ENCODE results near the gene FBXO42.

FBXO42 gene

DNA sequence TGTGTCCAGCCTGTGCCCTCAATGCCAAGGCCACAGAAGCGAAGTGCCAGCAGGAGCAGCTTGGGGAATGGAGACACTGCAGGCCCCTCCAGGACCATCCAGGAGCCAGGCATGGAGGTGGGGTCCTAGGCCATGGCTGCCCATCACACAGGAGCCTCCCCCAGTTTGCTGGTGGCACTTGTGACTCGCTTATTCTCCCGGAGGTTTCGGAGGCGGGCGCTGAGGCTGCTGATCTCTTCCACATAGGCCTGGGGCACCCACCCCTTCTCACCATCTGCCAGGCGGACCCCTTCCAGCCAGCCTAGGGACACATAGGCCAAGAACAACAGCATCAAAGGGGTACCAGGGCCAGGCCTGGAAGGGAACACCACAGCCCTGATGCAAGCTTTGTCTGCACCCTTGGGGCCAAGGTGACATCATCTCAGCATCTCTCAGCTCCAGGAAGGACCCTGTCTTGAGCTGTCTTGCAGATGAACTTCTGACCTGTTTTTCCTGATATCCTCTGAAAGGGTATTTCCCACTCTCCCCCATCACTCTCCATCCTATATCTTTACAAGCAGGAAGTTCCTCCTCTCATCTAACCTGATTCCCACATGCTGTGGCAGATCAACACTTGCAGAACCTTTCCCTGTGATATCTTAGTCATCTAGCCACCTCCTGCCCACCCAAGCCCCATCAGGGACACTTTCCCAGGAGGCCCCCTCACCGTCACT is 153.7 kb downstream of the FBXO42 start:
- TF ChIP-seq, protein P1, sequence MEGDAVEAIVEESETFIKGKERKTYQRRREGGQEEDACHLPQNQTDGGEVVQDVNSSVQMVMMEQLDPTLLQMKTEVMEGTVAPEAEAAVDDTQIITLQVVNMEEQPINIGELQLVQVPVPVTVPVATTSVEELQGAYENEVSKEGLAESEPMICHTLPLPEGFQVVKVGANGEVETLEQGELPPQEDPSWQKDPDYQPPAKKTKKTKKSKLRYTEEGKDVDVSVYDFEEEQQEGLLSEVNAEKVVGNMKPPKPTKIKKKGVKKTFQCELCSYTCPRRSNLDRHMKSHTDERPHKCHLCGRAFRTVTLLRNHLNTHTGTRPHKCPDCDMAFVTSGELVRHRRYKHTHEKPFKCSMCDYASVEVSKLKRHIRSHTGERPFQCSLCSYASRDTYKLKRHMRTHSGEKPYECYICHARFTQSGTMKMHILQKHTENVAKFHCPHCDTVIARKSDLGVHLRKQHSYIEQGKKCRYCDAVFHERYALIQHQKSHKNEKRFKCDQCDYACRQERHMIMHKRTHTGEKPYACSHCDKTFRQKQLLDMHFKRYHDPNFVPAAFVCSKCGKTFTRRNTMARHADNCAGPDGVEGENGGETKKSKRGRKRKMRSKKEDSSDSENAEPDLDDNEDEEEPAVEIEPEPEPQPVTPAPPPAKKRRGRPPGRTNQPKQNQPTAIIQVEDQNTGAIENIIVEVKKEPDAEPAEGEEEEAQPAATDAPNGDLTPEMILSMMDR (IDR thresholded peaks at IDR 0.05; ENCODE audit: extremely low read depth, insufficient read depth, missing control alignments) = no peak
- in situ Hi-C loops (cut with MboI; ENCODE audit: low pct_unique_long_range_greater_than_20kb, low sequenced_read_pairs, unreplicated experiment) = loop anchor here (25.0 kb wide), 1 partner anchor 411 kb away; no protein-coding TSS in a partner anchor
- no peak for DNase-seq (ENCODE audit: low spot score)

DNA sequence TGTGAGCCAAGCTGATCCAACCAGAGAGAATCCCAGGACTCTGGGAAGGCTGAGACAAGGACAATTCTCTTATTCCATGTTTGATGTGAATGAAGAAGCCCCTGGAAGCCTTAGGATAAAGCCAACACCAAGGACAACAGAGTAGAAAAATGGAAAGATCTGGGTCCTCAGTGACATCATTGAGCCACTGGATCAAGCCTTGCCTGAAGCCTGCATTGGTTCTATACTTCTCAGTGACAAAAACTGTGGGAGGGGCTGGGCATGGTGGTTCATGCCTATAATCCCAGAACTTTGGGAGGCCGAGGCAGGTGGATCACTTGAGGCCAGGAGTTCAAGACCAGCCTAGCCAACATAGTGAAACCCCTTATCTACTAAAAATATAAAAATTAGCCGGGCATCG is 155.4 kb downstream of the FBXO42 start:
- TF ChIP-seq, protein P1 (IDR thresholded peaks at IDR 0.05; ENCODE audit: extremely low read depth, insufficient read depth, missing control alignments) = no peak
- in situ Hi-C loops (cut with MboI; ENCODE audit: low pct_unique_long_range_greater_than_20kb, low sequenced_read_pairs, unreplicated experiment) = loop anchor here (25.0 kb wide), 1 partner anchor 410 kb away; no protein-coding TSS in a partner anchor
- no peak for DNase-seq (ENCODE audit: low spot score)
